GM23248 (cell line): Measurements from ENCODE around the gene UBXN6. TPM values are rescaled to one million over a fixed set of nuclear protein-coding genes. Genes with fewer than 3 reads are reported as not detected.
A peak's percentile ranks its signal among the peaks of the same experiment; 100 is the strongest.

Experiments
- DNase-seq: peaks from one replicate; pipeline ENCODE4 v3.0.0-alpha.2; 2015
- H2AFZ ChIP-seq: fragments of 200-600 bp; sonication (generic); 2 replicates; pipeline ENCODE4 v1.6.1; 2016; ENCODE audit warnings: antibody characterized with exemption
- H3F3A ChIP-seq: fragments of 200-600 bp; sonication (generic); 2 replicates; pipeline ENCODE4 v1.6.1; 2016; ENCODE audit warnings: mild to moderate bottlenecking, antibody characterized with exemption, mixed run types; ENCODE audit not compliant: insufficient read depth
- H3K27ac ChIP-seq: fragments of 200-600 bp; sonication (generic); 2 replicates; pipeline ENCODE4 v1.5.1; 2016; ENCODE audit warnings: mild to moderate bottlenecking
- H3K27me3 ChIP-seq: fragments of 200-600 bp; sonication (generic); replicated peaks from 2 replicates; pipeline ENCODE4 v1.6.1; 2016; ENCODE audit warnings: mild to moderate bottlenecking; ENCODE audit not compliant: insufficient read depth
- H3K36me3 ChIP-seq: fragments of 200-600 bp; sonication (generic); 2 replicates; pipeline ENCODE4 v1.6.1; 2016; ENCODE audit warnings: low read depth, mild to moderate bottlenecking
- H3K4me1 ChIP-seq: fragments of 200-600 bp; sonication (generic); 2 replicates; pipeline ENCODE4 v1.6.1; 2016; ENCODE audit warnings: mild to moderate bottlenecking; ENCODE audit not compliant: insufficient read depth
- H3K4me2 ChIP-seq: fragments of 200-600 bp; sonication (generic); one replicate; pipeline ENCODE4 v1.6.1; 2016; ENCODE audit warnings: mild to moderate bottlenecking; ENCODE audit not compliant: unreplicated experiment
- H3K4me3 ChIP-seq: fragments of 200-600 bp; sonication (generic); 2 replicates; pipeline ENCODE4 v1.5.1; 2016; ENCODE audit warnings: mild to moderate bottlenecking
- H3K79me2 ChIP-seq: fragments of 200-600 bp; sonication (generic); 2 replicates; pipeline ENCODE4 v1.6.1; 2016; ENCODE audit warnings: mild to moderate bottlenecking; ENCODE audit not compliant: insufficient read depth
- H3K9ac ChIP-seq: fragments of 200-600 bp; sonication (generic); 2 replicates; pipeline ENCODE4 v1.6.1; 2016; ENCODE audit warnings: mild to moderate bottlenecking
- H3K9me2 ChIP-seq: fragments of 200-600 bp; sonication (generic); 2 replicates; pipeline ENCODE4 v1.6.1; 2016; ENCODE audit warnings: mixed run types, mild to moderate bottlenecking, moderate library complexity; ENCODE audit not compliant: insufficient read depth
- H3K9me3 ChIP-seq: fragments of 200-600 bp; sonication (generic); one replicate; pipeline ENCODE4 v1.6.1; 2017; ENCODE audit warnings: low read depth
- H4K20me1 ChIP-seq: fragments of 200-600 bp; sonication (generic); 2 replicates; pipeline ENCODE4 v1.6.0; 2016; ENCODE audit not compliant: insufficient read depth
- EZH2 ChIP-seq: fragments of 200-600 bp; sonication (generic); IDR thresholded peaks from 2 replicates; pipeline ENCODE4 v1.6.1; 2018; ENCODE audit warnings: antibody characterized with exemption, mild to moderate bottlenecking; ENCODE audit not compliant: insufficient read depth, poor library complexity, severe bottlenecking
- EZH2phosphoT487 ChIP-seq: fragments of 200-600 bp; sonication (generic); IDR thresholded peaks from 2 replicates; pipeline ENCODE4 v1.6.1; 2018; ENCODE audit warnings: antibody characterized with exemption, moderate library complexity, mild to moderate bottlenecking, low read depth; ENCODE audit not compliant: insufficient read depth
- WGBS, 2 experiments: methylation state at CpG; one replicate each; pipeline ENCODE4 v1.1.6; 2015 to 2017; ENCODE audit warnings: low lambda C conversion rate in 2 of 2, low coverage in 1 of 2; ENCODE audit errors: missing lambda C conversion rate in 2 of 2; 5-methylcytosine and 5-hydroxymethylcytosine counted together
- in situ Hi-C: fragments of 300-500 bp; cut with MboI; formaldehyde crosslinking; loops from 2 replicates; pipeline ENCODE4 v1.15.0; 2020
- polyA plus RNA-seq: library from polyadenylated mRNA; unstranded; fragments of >200 nt; fragmentation: Nextera tagmentation; extraction: Ambion mirVana; gene quantifications from 2 replicates; pipeline ENCODE4 v1.2.1, GENCODE V29; 2016
- total RNA-seq: library from RNA; depleted of rRNA; stranded (reverse); fragments of >200 nt; shearing (Covaris generic); gene quantifications from 2 replicates; pipeline ENCODE4 v1.2.3, GENCODE V29; 2014

The UBXN6 gene
- total and polyA plus RNA-seq, 2 experiments from 2014 or later, result 45.8 to 113 TPM

DNA sequence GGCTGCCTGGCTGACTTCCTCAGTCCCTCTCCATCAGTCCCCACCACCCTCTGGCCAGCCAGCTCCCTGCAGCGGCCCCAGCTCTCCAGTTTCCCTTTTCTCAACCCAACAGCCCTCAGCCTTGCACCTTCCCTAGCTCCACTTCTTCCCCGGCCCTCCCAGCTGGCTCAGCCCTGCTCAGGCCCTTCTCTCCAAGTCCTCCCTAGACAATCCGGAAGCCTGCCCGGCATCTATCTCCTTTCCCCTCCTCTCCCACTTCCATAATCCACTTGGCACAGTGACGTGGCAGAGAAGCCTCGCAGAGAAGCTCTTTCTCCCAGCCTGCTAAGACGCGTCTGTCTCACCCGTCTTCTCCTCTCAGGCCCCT lies 1.1 kb downstream of the UBXN6 start:
- in situ Hi-C loops, result no loop called here
- no peak for TF ChIP-seq EZH2phosphoT487
- no peak for TF ChIP-seq EZH2
- Histone ChIP-seq H3K4me3 (peak overlapping the region; percentile 85), H3K79me2 (peaks cover 51% of the 10 kb centered on the region), H3K36me3 (0 out of 2 replicates have a peak, but pooled peaks cover 3% of the 10 kb centered on the region), H3K4me1 (peaks cover 8% of the 10 kb centered on the region; the same call in 1 of the 2 replicates), H3K9me2 (no peaks in the 10 kb centered on the region), H3K27me3 (no peaks in the 10 kb centered on the region), H4K20me1 (no peaks in the 10 kb centered on the region), H3K27ac (peak overlapping the region; percentile 94), H3F3A (0 out of 2 replicates have a peak, but pooled peaks cover 4% of the 10 kb centered on the region), H3K9ac (peak overlapping the region; percentile 98), H2AFZ (no peak overlapping the region), H3K9me3 (no peaks in the 10 kb centered on the region), H3K4me2 (peak overlapping the region; percentile 93)
- 1 to 6% methylated on average over 6 to 9 of the region's 9 CpGs for WGBS, 2 experiments
- DNase-seq, result peak; percentile 89

GRCh38 chr19:4455719-4456475 lies 1.7 kb downstream of the UBXN6 start:
- in situ Hi-C loops, result no loop called here
- 24 to 26% methylated on average over 11 to 15 of the region's 15 CpGs for WGBS, 2 experiments
- peak; percentile 92 for DNase-seq
- H3K4me2 ChIP-seq, result peak overlapping the region; percentile 93
- no peaks in the 10 kb centered on the region for H3K9me3 ChIP-seq
- peaks cover 56% of the 10 kb centered on the region for H3K79me2 ChIP-seq
- 0 out of 2 replicates have a peak, but pooled peaks cover 4% of the 10 kb centered on the region for H3F3A ChIP-seq
- H3K4me3 ChIP-seq, result peak overlapping the region; percentile 85
- no peaks in the 10 kb centered on the region for H4K20me1 ChIP-seq
- H3K36me3 ChIP-seq, result 0 out of 2 replicates have a peak, but pooled peaks cover 9% of the 10 kb centered on the region
- H3K4me1 ChIP-seq, result peaks cover 8% of the 10 kb centered on the region; the same call in 1 of the 2 replicates
- H3K27ac ChIP-seq, result peak overlapping the region; percentile 94
- H2AFZ ChIP-seq, result no peak overlapping the region
- H3K9ac ChIP-seq, result peak overlapping the region; percentile 98
- H3K9me2 ChIP-seq, result no peaks in the 10 kb centered on the region
- H3K27me3 ChIP-seq, result no peaks in the 10 kb centered on the region
- no peak for TF ChIP-seq EZH2
- TF ChIP-seq EZH2phosphoT487, result no peak

DNA sequence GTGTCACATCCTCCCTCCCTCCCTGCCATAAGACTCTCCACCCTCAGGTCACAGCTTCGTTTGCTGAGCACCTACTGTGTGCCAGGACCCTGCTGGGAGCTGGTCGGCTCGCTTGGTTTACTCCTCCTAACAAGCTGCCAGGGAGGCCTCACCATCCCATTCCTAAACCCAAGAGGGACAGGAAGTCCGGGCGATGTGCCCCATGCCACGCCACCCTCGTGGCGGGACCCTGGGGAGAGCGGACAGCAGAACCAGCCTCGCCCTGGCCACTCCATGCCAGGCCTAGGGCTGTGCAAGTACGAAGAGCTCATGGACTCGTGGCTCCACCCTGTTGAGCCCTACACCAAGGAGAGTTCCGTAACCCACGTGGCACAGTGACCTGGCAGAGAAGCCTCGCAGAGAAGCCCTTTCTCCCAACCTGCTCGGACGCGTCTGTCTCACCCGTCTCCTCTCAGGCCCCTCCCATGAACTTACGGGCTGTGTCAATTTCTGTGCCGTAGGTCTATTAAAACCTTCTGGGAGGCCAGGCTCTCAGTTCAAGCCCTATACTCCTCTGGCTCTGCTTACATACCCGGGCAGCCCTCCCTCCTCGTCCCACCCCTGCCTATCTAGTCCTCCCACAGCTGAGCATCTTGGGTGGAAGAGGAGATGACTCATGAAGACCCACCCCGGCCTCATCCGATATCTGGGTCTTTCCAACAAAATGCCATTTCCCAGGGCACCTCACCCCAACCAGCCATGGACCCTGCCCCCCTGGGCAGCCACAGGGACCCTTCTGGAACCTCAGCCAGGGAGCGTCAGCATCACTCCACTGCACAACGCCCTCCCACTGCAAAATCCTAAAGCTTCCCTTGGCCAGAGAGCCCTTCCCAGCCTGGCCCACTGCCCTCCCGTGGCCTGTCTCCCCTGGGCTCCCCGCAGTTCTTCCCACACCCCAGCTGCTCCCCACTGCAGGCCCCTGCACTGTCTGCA lies 2.6 kb downstream of the UBXN6 start:
- TF ChIP-seq EZH2 (no peak), EZH2phosphoT487 (no peak)
- H3K9ac ChIP-seq, result peak overlapping the region; percentile 98
- H3K36me3 ChIP-seq, result 0 out of 2 replicates have a peak, but pooled peaks cover 10% of the 10 kb centered on the region
- WGBS, 2 experiments, result 9 to 10% methylated on average over 27 to 29 of the region's 29 CpGs
- H3K27me3 ChIP-seq, result no peaks in the 10 kb centered on the region
- peaks cover 8% of the 10 kb centered on the region; the same call in 1 of the 2 replicates for H3K4me1 ChIP-seq
- DNase-seq, result peak; percentile 89
- H3K4me3 ChIP-seq, result peak overlapping the region; percentile 85
- in situ Hi-C loops, result no loop called here
- H3K9me3 ChIP-seq, result no peaks in the 10 kb centered on the region
- H3K79me2 ChIP-seq, result peaks cover 59% of the 10 kb centered on the region
- peak overlapping the region; percentile 93 for H3K4me2 ChIP-seq
- H3K27ac ChIP-seq, result peak overlapping the region; percentile 94
- no peaks in the 10 kb centered on the region for H3K9me2 ChIP-seq
- no peaks in the 10 kb centered on the region for H4K20me1 ChIP-seq
- H3F3A ChIP-seq, result peaks cover 4% of the 10 kb centered on the region; the same call in 1 of the 2 replicates
- 0 out of 2 replicates have a peak overlapping the region, but pooled peaks have one; percentile 1 for H2AFZ ChIP-seq
